ENCODE data around the gene GABRQ. TPM values are rescaled to one million over a fixed set of nuclear protein-coding genes. Genes with fewer than 3 reads are reported as not detected.

GABRQ gene
- total and polyA plus RNA-seq, 7 donors, result under 0.01 to 0.06 TPM; not detected in 5

DNA sequence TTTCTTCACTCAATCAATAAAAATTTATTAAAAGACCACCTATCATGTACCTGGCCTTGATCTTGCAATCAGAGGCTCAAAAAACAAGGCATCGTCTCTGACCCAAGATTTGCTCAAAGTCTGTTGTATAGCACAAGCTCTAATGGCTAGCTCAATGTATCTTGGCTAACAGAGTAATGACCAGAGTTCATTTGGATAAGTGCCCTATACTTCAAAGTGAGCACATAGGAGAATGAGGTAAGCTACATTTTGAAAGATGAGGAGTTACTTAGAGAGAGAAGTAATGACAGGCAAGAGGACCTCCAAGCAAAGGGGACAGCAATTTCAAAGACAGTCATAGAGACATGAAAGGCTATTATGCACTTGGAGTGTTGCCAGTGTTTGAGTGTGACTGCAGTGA, 22.9 kb upstream of the GABRQ start:
- no peak for DNase-seq
- Histone ChIP-seq H3K27me3 (no peaks in the 10 kb centered on the region), H3K36me3 (no peaks in the 10 kb centered on the region), H3K9me3 (no peaks in the 10 kb centered on the region), H3K4me3 (no peak overlapping the region), H3K27ac (no peak overlapping the region), H3K4me1 (no peaks in the 10 kb centered on the region)
- TF ChIP-seq EP300 (IDR thresholded peaks at IDR 0.05), result no peak
- TF ChIP-seq POLR2AphosphoS5 (IDR thresholded peaks at IDR 0.05), result no peak
- TF ChIP-seq POLR2A (IDR thresholded peaks at IDR 0.05), result no peak
- TF ChIP-seq, protein P1, sequence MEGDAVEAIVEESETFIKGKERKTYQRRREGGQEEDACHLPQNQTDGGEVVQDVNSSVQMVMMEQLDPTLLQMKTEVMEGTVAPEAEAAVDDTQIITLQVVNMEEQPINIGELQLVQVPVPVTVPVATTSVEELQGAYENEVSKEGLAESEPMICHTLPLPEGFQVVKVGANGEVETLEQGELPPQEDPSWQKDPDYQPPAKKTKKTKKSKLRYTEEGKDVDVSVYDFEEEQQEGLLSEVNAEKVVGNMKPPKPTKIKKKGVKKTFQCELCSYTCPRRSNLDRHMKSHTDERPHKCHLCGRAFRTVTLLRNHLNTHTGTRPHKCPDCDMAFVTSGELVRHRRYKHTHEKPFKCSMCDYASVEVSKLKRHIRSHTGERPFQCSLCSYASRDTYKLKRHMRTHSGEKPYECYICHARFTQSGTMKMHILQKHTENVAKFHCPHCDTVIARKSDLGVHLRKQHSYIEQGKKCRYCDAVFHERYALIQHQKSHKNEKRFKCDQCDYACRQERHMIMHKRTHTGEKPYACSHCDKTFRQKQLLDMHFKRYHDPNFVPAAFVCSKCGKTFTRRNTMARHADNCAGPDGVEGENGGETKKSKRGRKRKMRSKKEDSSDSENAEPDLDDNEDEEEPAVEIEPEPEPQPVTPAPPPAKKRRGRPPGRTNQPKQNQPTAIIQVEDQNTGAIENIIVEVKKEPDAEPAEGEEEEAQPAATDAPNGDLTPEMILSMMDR (IDR thresholded peaks at IDR 0.05), result no peak
- intact Hi-C loops (cut with DNase I), result no loop called here
- WGBS, 2 donors, result 72 to 88% methylated on average over 1 of the region's 1 CpG

DNA sequence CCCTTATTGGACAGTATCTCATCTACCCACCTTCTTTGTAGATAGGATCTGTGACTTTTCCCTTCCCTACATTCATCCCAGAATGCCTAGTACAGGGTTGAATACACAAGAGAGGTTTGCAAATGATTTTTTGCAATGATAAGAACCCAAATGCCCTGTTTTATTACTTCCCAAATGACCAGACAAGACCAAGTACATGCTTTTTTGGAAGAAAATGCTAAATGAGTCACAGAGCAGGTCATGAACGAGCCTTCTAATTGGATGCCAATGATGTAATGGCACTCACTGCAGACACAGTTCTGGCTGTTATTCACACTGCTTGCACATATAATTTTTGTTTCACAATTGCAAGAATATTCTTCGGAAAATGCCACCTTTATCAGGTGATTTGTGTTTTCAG, 17.8 kb upstream of the GABRQ start:
- 69 to 82% methylated on average over 2 of the region's 2 CpGs for WGBS, 2 donors
- intact Hi-C loops (cut with DNase I), result no loop called here

DNA sequence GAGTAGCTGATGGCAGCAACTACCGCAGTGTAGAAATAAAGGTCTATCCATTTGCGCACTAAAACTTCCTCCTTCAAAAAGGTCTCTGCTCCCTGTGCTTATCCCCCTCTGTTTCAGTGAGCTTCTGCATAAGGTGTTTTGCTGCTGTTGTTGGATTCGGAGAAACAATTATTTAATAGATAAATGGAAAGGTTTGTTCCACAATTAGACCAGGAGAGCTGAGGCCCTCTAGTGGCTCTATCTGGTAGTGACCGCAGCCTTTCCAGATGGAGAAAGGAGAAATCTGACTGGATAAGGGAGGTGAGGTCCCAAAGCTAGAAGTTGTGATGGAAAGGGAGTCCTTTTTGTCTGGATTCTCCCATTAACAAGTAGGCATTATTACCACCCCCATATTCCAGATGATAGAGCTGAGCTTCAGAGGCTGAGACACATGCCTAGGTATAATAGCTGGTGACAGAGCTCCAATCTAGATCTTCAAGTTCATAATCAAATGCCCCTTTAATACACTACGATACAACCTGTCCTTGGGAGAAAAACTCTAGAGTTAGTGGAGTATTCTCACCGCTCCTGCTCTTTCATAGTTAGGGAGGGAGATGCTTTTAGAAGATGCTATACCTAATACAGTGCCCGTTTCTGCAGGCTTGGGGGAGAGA, 5.1 kb upstream of the GABRQ start:
- H3K9me3 ChIP-seq, result no peaks in the 10 kb centered on the region
- no peaks in the 10 kb centered on the region for H3K4me1 ChIP-seq
- H3K27ac ChIP-seq, result no peak overlapping the region
- intact Hi-C loops (cut with DNase I), result no loop called here
- H3K4me3 ChIP-seq, result no peak overlapping the region
- peaks cover 3 to 14% (median 10%) of the 10 kb centered on the region in 3 donors for H3K27me3 ChIP-seq
- 48 to 59% methylated on average over 7 of the region's 7 CpGs for WGBS, 2 donors
- TF ChIP-seq, protein P1 (IDR thresholded peaks at IDR 0.05), result peak in 2 of 4 experiments; percentile 58 to 59
- TF ChIP-seq EP300 (IDR thresholded peaks at IDR 0.05), result no peak
- no peak for DNase-seq
- no peaks in the 10 kb centered on the region for H3K36me3 ChIP-seq

More for the DNA sequence above, 17.8 kb upstream of the GABRQ start:
- Histone ChIP-seq H3K4me3 (no peak overlapping the region), H3K27me3 (no peaks in the 10 kb centered on the region), H3K4me1 (no peaks in the 10 kb centered on the region), H3K27ac (no peak overlapping the region), H3K36me3 (no peaks in the 10 kb centered on the region), H3K9me3 (no peaks in the 10 kb centered on the region)
- TF ChIP-seq POLR2AphosphoS5 (IDR thresholded peaks at IDR 0.05), result no peak
- no peak for TF ChIP-seq POLR2A (IDR thresholded peaks at IDR 0.05)
- TF ChIP-seq EP300 (IDR thresholded peaks at IDR 0.05), result no peak
- TF ChIP-seq, protein P1 (IDR thresholded peaks at IDR 0.05), result no peak
- no peak for DNase-seq

DNA sequence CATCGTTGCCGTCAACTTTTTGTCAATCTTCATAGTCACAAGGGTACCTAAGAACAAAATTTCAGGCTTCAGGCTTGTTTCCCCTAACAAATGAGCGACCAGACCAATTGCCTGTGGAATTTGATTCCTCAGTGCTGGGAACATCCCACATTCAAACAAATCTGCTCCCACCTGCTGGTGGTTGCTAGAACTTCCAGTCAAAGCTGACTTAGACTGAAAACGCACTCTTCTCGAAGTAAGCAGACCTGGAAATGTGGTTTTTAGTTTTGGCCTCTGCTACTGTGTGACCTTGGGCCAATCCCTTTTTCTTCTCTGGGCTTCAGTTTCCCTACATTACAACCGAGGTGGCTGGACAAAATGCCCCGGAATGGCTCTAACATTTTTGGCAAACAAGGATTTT, 1.8 kb upstream of the GABRQ start:
- WGBS, 2 donors, result 5 to 9% methylated on average over 7 of the region's 7 CpGs
- no peak for TF ChIP-seq POLR2AphosphoS5 (IDR thresholded peaks at IDR 0.05)
- TF ChIP-seq, protein P1 (IDR thresholded peaks at IDR 0.05), result peak in 2 of 4 experiments; percentile 19 to 25
- no peak overlapping the region for H3K27ac ChIP-seq
- H3K4me1 ChIP-seq, result no peaks in the 10 kb centered on the region
- no peaks in the 10 kb centered on the region for H3K36me3 ChIP-seq
- H3K9me3 ChIP-seq, result no peaks in the 10 kb centered on the region
- H3K4me3 ChIP-seq, result no peak overlapping the region
- peaks cover 14 to 30% (median 15%) of the 10 kb centered on the region in 3 donors for H3K27me3 ChIP-seq
- DNase-seq, result no peak
- intact Hi-C loops (cut with DNase I), result no loop called here

DNA sequence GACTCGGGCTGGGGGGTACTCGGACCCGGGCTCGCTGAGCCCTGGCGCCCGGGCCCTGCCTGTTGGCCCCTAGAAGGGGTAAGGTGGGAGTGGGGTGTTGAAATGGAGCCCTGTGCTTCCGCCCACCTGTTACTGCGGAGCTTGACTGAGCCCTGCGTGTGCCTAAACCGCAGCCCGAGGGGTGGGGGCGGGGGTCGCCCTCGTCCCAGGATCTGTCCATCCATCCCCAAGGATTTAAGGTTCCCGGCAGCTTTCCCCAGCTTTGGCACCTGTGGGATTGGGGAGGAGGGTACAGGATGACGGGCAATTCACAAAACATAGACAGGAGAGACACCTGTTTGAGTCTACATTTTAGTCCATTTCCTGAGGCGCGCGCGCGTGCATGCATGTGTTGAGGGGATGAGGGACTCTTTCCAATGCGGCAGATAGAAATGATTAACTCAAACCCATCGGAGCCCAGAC, 779 bp downstream of the GABRQ start:
- no peak for DNase-seq
- no peak overlapping the region for H3K27ac ChIP-seq
- H3K4me3 ChIP-seq, result no peak overlapping the region
- H3K9me3 ChIP-seq, result no peaks in the 10 kb centered on the region
- intact Hi-C loops (cut with DNase I), result no loop called here
- no peaks in the 10 kb centered on the region for H3K36me3 ChIP-seq
- peaks cover 15 to 30% (median 15%) of the 10 kb centered on the region in 3 donors for H3K27me3 ChIP-seq
- WGBS, 2 donors, result 6% methylated on average over 23 of the region's 23 CpGs
- TF ChIP-seq, protein P1 (IDR thresholded peaks at IDR 0.05), result no peak
- no peak for TF ChIP-seq POLR2AphosphoS5 (IDR thresholded peaks at IDR 0.05)
- H3K4me1 ChIP-seq, result no peaks in the 10 kb centered on the region
